SK-N-SH treated with all-trans-retinoic acid at 6 μM for 48 hours (cell line): ENCODE data around the gene CENPP.

Source experiments
- ATAC-seq: fragments of 200-7000 bp; cut with Tn5 transposase; 3 replicates; pipeline ENCODE4 v1.9.1; 2020; ENCODE audit warnings: mild to moderate bottlenecking, moderate library complexity
- ARNTL ChIP-seq: fragments of 450-650 bp; formaldehyde crosslinking; IDR thresholded peaks from 2 replicates; pipeline ENCODE4 v1.5.0; 2020; ENCODE audit warnings: low read depth, mild to moderate bottlenecking, moderate library complexity, borderline replicate concordance
- BACH2 ChIP-seq: fragments of 250-450 bp; sonication (Bioruptor Pico); IDR thresholded peaks from 2 replicates; pipeline ENCODE4 v1.9.0; 2021; ENCODE audit warnings: mild to moderate bottlenecking, borderline replicate concordance
- CREB5 ChIP-seq: fragments of 250-450 bp; sonication (Bioruptor Pico); IDR thresholded peaks from 2 replicates; pipeline ENCODE4 v1.5.1; 2020; ENCODE audit warnings: low read depth, mild to moderate bottlenecking, moderate library complexity
- CSDC2 ChIP-seq: fragments of 250-450 bp; sonication (Bioruptor Pico); IDR thresholded peaks from 2 replicates; pipeline ENCODE4 v1.5.0; 2020; ENCODE audit warnings: mild to moderate bottlenecking, moderate library complexity
- CSRNP3 ChIP-seq: fragments of 250-450 bp; sonication (Bioruptor Pico); IDR thresholded peaks from 2 replicates; pipeline ENCODE4 v1.5.1; 2021; ENCODE audit warnings: mild to moderate bottlenecking, moderate library complexity
- GLIS3 ChIP-seq: fragments of 250-450 bp; sonication (Bioruptor Pico); IDR thresholded peaks from 2 replicates; pipeline ENCODE4 v1.5.0; 2020; ENCODE audit warnings: mild to moderate bottlenecking, moderate library complexity
- ISL1 ChIP-seq: fragments of 250-450 bp; sonication (Bioruptor Pico); IDR thresholded peaks from 2 replicates; pipeline ENCODE4 v2.1.2; 2022; ENCODE audit warnings: mild to moderate bottlenecking, moderate library complexity
- OSR1 ChIP-seq: fragments of 250-450 bp; sonication (Bioruptor Pico); IDR thresholded peaks from 2 replicates; pipeline ENCODE4 v1.8.0; 2022; ENCODE audit warnings: moderate library complexity, mild to moderate bottlenecking, inconsistent platforms
- PATZ1 ChIP-seq: fragments of 250-450 bp; sonication (Bioruptor Pico); IDR thresholded peaks from 2 replicates; pipeline ENCODE4 v1.8.0; 2020; ENCODE audit warnings: mild to moderate bottlenecking, moderate library complexity, borderline replicate concordance
- POU6F1 ChIP-seq: fragments of 250-450 bp; sonication (Bioruptor Pico); IDR thresholded peaks from 2 replicates; pipeline ENCODE4 v1.8.0; 2021; ENCODE audit warnings: low read depth, mild to moderate bottlenecking, moderate library complexity, borderline replicate concordance
- PPARA ChIP-seq: fragments of 250-450 bp; sonication (Bioruptor Pico); IDR thresholded peaks from 2 replicates; pipeline ENCODE4 v1.5.0; 2020; ENCODE audit warnings: mild to moderate bottlenecking, borderline replicate concordance
- RARB ChIP-seq: fragments of 250-450 bp; sonication (Bioruptor Pico); IDR thresholded peaks from 2 replicates; pipeline ENCODE4 v1.8.0; 2021; ENCODE audit warnings: mild to moderate bottlenecking, moderate library complexity
- SNAI2 ChIP-seq: fragments of 250-450 bp; sonication (Bioruptor Pico); IDR thresholded peaks from 2 replicates; pipeline ENCODE4 v1.5.0; 2020; ENCODE audit warnings: mild to moderate bottlenecking, moderate library complexity
- TCF4 ChIP-seq: fragments of 250-450 bp; sonication (Bioruptor Pico); IDR thresholded peaks from 2 replicates; pipeline ENCODE4 v1.8.0; 2021; ENCODE audit warnings: mild to moderate bottlenecking, moderate library complexity, borderline replicate concordance
- TOX ChIP-seq: fragments of 250-450 bp; sonication (Bioruptor Pico); IDR thresholded peaks from 2 replicates; pipeline ENCODE4 v1.8.0; 2021; ENCODE audit warnings: mild to moderate bottlenecking, moderate library complexity, borderline replicate concordance
- TSHZ2 ChIP-seq: fragments of 250-450 bp; sonication (Bioruptor Pico); IDR thresholded peaks from 2 replicates; pipeline ENCODE4 v1.5.0; 2020; ENCODE audit warnings: mild to moderate bottlenecking, moderate library complexity
- ZC3H10 ChIP-seq: fragments of 250-450 bp; sonication (Bioruptor Pico); IDR thresholded peaks from 2 replicates; pipeline ENCODE4 v1.5.1; 2021; ENCODE audit warnings: mild to moderate bottlenecking, moderate library complexity
- ZFP3 ChIP-seq: fragments of 250-450 bp; sonication (Bioruptor Pico); IDR thresholded peaks from 2 replicates; pipeline ENCODE4 v1.5.0; 2020; ENCODE audit warnings: mild to moderate bottlenecking, moderate library complexity
- ZFP30 ChIP-seq: fragments of 450-650 bp; formaldehyde crosslinking; IDR thresholded peaks from 2 replicates; pipeline ENCODE4 v1.5.0; 2022; ENCODE audit warnings: mild to moderate bottlenecking, moderate library complexity
- ZNF70 ChIP-seq: fragments of 450-650 bp; formaldehyde crosslinking; IDR thresholded peaks from 2 replicates; pipeline ENCODE4 v1.5.0; 2020; ENCODE audit warnings: mild to moderate bottlenecking, moderate library complexity
- ZNF8 ChIP-seq: fragments of 450-650 bp; formaldehyde crosslinking; IDR thresholded peaks from 2 replicates; pipeline ENCODE4 v1.5.0; 2020; ENCODE audit warnings: mild to moderate bottlenecking, moderate library complexity

CENPP gene

GRCh38 chr9:92576175-92576574, 250.4 kb downstream of the CENPP start:
- TF ChIP-seq ZC3H10 (CRISPR knock-in tag), result no peak
- no peak for TF ChIP-seq PATZ1
- TF ChIP-seq CREB5, result no peak
- no peak for TF ChIP-seq ISL1
- TF ChIP-seq ZNF8 (CRISPR knock-in tag), result no peak
- no peak for TF ChIP-seq ARNTL (CRISPR knock-in tag)
- no peak for TF ChIP-seq OSR1 (CRISPR knock-in tag)
- no peak for TF ChIP-seq POU6F1 (CRISPR knock-in tag)
- no peak for TF ChIP-seq ZFP30 (CRISPR knock-in tag)
- no peak for TF ChIP-seq TCF4 (CRISPR knock-in tag)
- no peak for TF ChIP-seq TOX (CRISPR knock-in tag)
- TF ChIP-seq RARB, result no peak
- TF ChIP-seq TSHZ2, result no peak
- no peak for TF ChIP-seq CSRNP3 (CRISPR knock-in tag)
- no peak for TF ChIP-seq ZFP3 (CRISPR knock-in tag)
- no peak for TF ChIP-seq GLIS3 (CRISPR knock-in tag)
- TF ChIP-seq ZNF70 (CRISPR knock-in tag), result no peak
- no peak for TF ChIP-seq CSDC2 (CRISPR knock-in tag)
- TF ChIP-seq SNAI2 (CRISPR knock-in tag), result no peak
- no peak for ATAC-seq

GRCh38 chr9:92589923-92590322, 264.2 kb downstream of the CENPP start:
- TF ChIP-seq RARB, result no peak
- TF ChIP-seq ISL1, result no peak
- no peak for TF ChIP-seq OSR1 (CRISPR knock-in tag)
- no peak for TF ChIP-seq ZFP30 (CRISPR knock-in tag)
- no peak for TF ChIP-seq ZC3H10 (CRISPR knock-in tag)
- TF ChIP-seq PPARA (CRISPR knock-in tag), result no peak
- no peak for TF ChIP-seq TCF4 (CRISPR knock-in tag)
- TF ChIP-seq BACH2 (CRISPR knock-in tag), result no peak
- TF ChIP-seq CREB5, result no peak
- no peak for ATAC-seq

- TF ChIP-seq ISL1 (no peak), TOX (CRISPR knock-in tag) (no peak), CSRNP3 (CRISPR knock-in tag) (no peak)
- ATAC-seq, result no peak
Observed at GRCh38 chr9:92590377-92590776, 264.6 kb downstream of the CENPP start.
